ENCODE measurements around the gene CELF1. TPM values are rescaled to one million over a fixed set of nuclear protein-coding genes. Genes with fewer than 3 reads are reported as not detected.
A peak's percentile ranks its signal among the peaks of the same experiment; 100 is the strongest.

The CELF1 gene
- total RNA-seq, 1 experiment from 2014 or later: 173 TPM

DNA sequence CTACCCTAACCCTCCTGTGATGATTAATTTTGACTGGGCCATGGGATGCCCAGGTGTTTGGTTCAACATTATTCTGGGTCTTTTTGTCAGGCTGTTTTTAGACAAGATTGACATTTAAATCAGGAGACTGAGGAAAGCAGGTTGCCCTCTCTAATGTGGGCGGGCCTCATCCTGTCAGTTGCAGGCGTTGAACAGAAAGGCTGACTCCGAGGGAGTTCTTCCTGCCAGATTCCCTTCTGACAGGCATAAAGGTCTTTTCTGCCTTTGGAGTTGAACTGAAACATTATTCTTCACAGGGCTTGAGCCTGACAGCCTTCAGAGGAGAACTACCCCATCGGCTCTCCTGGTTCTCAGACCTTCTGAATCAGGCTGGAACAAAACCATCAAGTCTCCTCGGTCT is 122.4 kb downstream of the CELF1 start:
- ChIA-PET CTCF (no interaction called here), POLR2A (no interaction called here)
- H3K4me1 Mint-ChIP-seq (ENCODE audit: insufficient read depth, unreplicated experiment): peaks cover 8% of the 10 kb centered on the region
- peaks cover 9% of the 10 kb centered on the region for H3K36me3 Mint-ChIP-seq (ENCODE audit: insufficient read depth, unreplicated experiment)
- H3K4me3 Mint-ChIP-seq (ENCODE audit: unreplicated experiment): no peak overlapping the region
- BruUV-seq (replicated peaks): no TSS peak
- no peaks in the 10 kb centered on the region for H3K27me3 Mint-ChIP-seq (ENCODE audit: insufficient read depth, unreplicated experiment)
- no peaks in the 10 kb centered on the region for H3K9me3 Mint-ChIP-seq (ENCODE audit: unreplicated experiment)
- no peak for TF ChIP-seq CTCF (IDR thresholded peaks at IDR 0.05; ENCODE audit: unreplicated experiment)
- intact Hi-C loops (cut with micrococcal nuclease): no loop called here
- DNase-seq (ENCODE audit: unreplicated experiment): no peak
- no peak overlapping the region for H3K27ac Mint-ChIP-seq (ENCODE audit: low read depth, unreplicated experiment)

- H3K36me3 Mint-ChIP-seq (ENCODE audit: insufficient read depth, unreplicated experiment): peaks cover 42% of the 10 kb centered on the region
- CTCF ChIA-PET: interaction anchor here (0.6 to 2.7 kb wide), 8 partner anchors 16 to 273 kb away, joined by 3 to 8 read pairs (median 3); no protein-coding TSS in a partner anchor
Measured at GRCh38 chr11:47426062-47426956, 126.6 kb downstream of the CELF1 start, which contains the start of gene PSMC3. Gene PSMC3, minus strand, starts transcription at chr11:47426439. Its CDS starts 160 bp downstream, at chr11:47426279.

DNA sequence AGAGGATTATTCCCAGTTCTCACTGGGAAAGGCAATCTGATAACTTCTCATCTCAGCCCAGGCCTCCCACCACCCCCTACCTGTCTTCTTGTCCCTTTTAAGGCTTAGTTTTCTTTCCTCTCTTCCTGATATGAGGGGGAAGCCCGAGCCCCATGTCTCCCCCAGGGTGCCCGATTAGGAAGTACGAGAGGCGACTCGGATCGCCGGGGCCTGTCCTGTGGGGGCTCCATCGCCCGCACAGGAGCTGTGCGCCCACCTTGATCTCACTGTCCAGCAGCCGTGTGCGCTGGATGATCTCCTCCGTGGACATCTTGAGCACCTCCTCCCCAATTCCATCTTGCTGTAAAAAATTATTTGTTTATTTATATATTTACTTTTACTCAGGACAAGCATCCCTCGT is 127.3 kb downstream of the CELF1 start:
- H3K27me3 Mint-ChIP-seq (ENCODE audit: insufficient read depth, unreplicated experiment): no peaks in the 10 kb centered on the region
- TSS peak; percentile 62 for BruUV-seq (replicated peaks)

More at GRCh38 chr11:47426062-47426956, 126.6 kb downstream of the CELF1 start, which contains the start of gene PSMC3:
- Mint-ChIP-seq H3K27me3 (ENCODE audit: insufficient read depth, unreplicated experiment) (no peaks in the 10 kb centered on the region), H3K4me3 (ENCODE audit: unreplicated experiment) (peak within 1 kb of the TSS; percentile 98), H3K9me3 (ENCODE audit: unreplicated experiment) (no peaks in the 10 kb centered on the region), H3K27ac (ENCODE audit: low read depth, unreplicated experiment) (peak within 1 kb of the TSS; percentile 100), H3K4me1 (ENCODE audit: insufficient read depth, unreplicated experiment) (peaks cover 17% of the 10 kb centered on the region)
- BruUV-seq (replicated peaks): no TSS peak
- POLR2A ChIA-PET: interaction anchor here (0.6 to 4.4 kb wide), 17 partner anchors 8 to 675 kb away, joined by 3 to 75 read pairs (median 4); partner anchors contain the start of genes ACP2, PTPMT1, RAPSN and SLC39A13
- no peak for TF ChIP-seq CTCF (IDR thresholded peaks at IDR 0.05; ENCODE audit: unreplicated experiment)
- intact Hi-C loops (cut with micrococcal nuclease): no loop called here
- DNase-seq (ENCODE audit: unreplicated experiment): peak; percentile 98

More for the DNA sequence above, 127.3 kb downstream of the CELF1 start:
- CTCF ChIA-PET: interaction anchor here (1.1 to 2.7 kb wide), 3 partner anchors 13 to 18 kb away, joined by 5 to 8 read pairs (median 8); no protein-coding TSS in a partner anchor
- no peak for TF ChIP-seq CTCF (IDR thresholded peaks at IDR 0.05; ENCODE audit: unreplicated experiment)
- intact Hi-C loops (cut with micrococcal nuclease): no loop called here
- POLR2A ChIA-PET: interaction anchor here (0.6 to 4.4 kb wide), 9 partner anchors 9 to 177 kb away, joined by 3 to 75 read pairs (median 9); partner anchors contain the start of genes ACP2, PTPMT1 and SLC39A13
- no peak for DNase-seq (ENCODE audit: unreplicated experiment)
- Mint-ChIP-seq H3K9me3 (ENCODE audit: unreplicated experiment) (no peaks in the 10 kb centered on the region), H3K4me3 (ENCODE audit: unreplicated experiment) (peak overlapping the region; percentile 98), H3K27ac (ENCODE audit: low read depth, unreplicated experiment) (peak overlapping the region; percentile 100), H3K36me3 (ENCODE audit: insufficient read depth, unreplicated experiment) (peaks cover 49% of the 10 kb centered on the region), H3K4me1 (ENCODE audit: insufficient read depth, unreplicated experiment) (peaks cover 17% of the 10 kb centered on the region)

All from MCF 10A (cell line).